SK-N-SH (cell line): ENCODE measurements around the gene SLCO4A1. TPM values are rescaled to one million over a fixed set of nuclear protein-coding genes. Genes with fewer than 3 reads are reported as not detected.

Experiments
- CTCF ChIA-PET: fragments of 300-600, 350-600 bp; formaldehyde crosslinking; extraction: SDS; loops from one replicate; lab custom pipeline; 2021; lab: Yijun Ruan, JAX
- POLR2A ChIA-PET: fragments of 350-600 bp; sonication (Branson Sonifier 250); formaldehyde crosslinking; extraction: SDS; loops from one replicate; lab custom pipeline; 2020; ENCODE audit warnings: antibody characterized with exemption, inconsistent platforms; lab: Yijun Ruan, JAX
- DNase-seq: peaks from one replicate; pipeline ENCODE4 v3.0.0; 2012
- H2AFZ ChIP-seq: fragments of 200-600 bp; sonication (generic); 2 replicates; pipeline ENCODE4 v1.8.1; 2016; ENCODE audit warnings: antibody characterized with exemption, mild to moderate bottlenecking, low read depth
- H3F3A ChIP-seq: fragments of 200-600 bp; sonication (generic); replicated peaks from 2 replicates; pipeline ENCODE3; 2016; ENCODE audit warnings: antibody characterized with exemption, mild to moderate bottlenecking; ENCODE audit not compliant: insufficient read depth
- H3K27ac ChIP-seq, 2 experiments: fragments of 200-500 bp in 1 of 2; fragments of 200-600 bp in 1 of 2; sonication (Bioruptor generic) in 1 of 2; sonication (generic), shearing (Covaris generic) in 1 of 2; 2 replicates each; pipeline versions ENCODE4 v1.5.1 to v1.6.1; 2014 to 2016; ENCODE audit warnings: low read depth in 2 of 2, inconsistent platforms in 1 of 2, low read length in 1 of 2, mild to moderate bottlenecking in 1 of 2, mixed read lengths in 1 of 2
- H3K27me3 ChIP-seq: fragments of 200-600 bp; sonication (generic), shearing (Covaris generic); 2 replicates; pipeline ENCODE4 v1.6.1; 2016; ENCODE audit warnings: mixed run types; ENCODE audit not compliant: insufficient read depth
- H3K36me3 ChIP-seq, 2 experiments: fragments of 200-500 bp in 1 of 2; fragments of 200-600 bp in 1 of 2; sonication (Bioruptor generic) in 1 of 2; sonication (generic) in 1 of 2; replicated peaks in 1 of 2; 2 replicates each; pipeline versions ENCODE3 to v1.5.1; 2014 to 2016; ENCODE audit warnings: low read length in 1 of 2, mild to moderate bottlenecking in 1 of 2; ENCODE audit not compliant: insufficient read depth in 2 of 2, control insufficient read depth in 1 of 2
- H3K4me1 ChIP-seq, 2 experiments: fragments of 200-500 bp in 1 of 2; fragments of 200-600 bp in 1 of 2; sonication (Bioruptor generic) in 1 of 2; sonication (generic), shearing (Covaris generic) in 1 of 2; 2 replicates each; pipeline versions ENCODE4 v1.5.1 to v1.6.1; 2014 to 2016; ENCODE audit warnings: low read depth in 1 of 2, low read length in 1 of 2, mixed run types in 1 of 2; ENCODE audit not compliant: insufficient read depth in 2 of 2, control insufficient read depth in 1 of 2
- H3K4me2 ChIP-seq: fragments of 200-600 bp; sonication (generic), shearing (Covaris generic); 2 replicates; pipeline ENCODE4 v1.6.1; 2017; ENCODE audit warnings: mixed run types
- H3K4me3 ChIP-seq, 2 experiments: fragments of 200-500 bp in 1 of 2; fragments of 200-600 bp in 1 of 2; sonication (Bioruptor generic) in 1 of 2; sonication (generic), shearing (Covaris generic) in 1 of 2; 2 replicates each; pipeline versions ENCODE4 v1.5.1 to v1.8.1; 2014 to 2016; ENCODE audit warnings: low read depth in 2 of 2, inconsistent platforms in 1 of 2, low read length in 1 of 2, mild to moderate bottlenecking in 1 of 2, mixed read lengths in 1 of 2, moderate library complexity in 1 of 2
- H3K79me2 ChIP-seq: fragments of 200-600 bp; sonication (generic); 2 replicates; pipeline ENCODE4 v1.8.1; 2017; ENCODE audit warnings: mild to moderate bottlenecking; ENCODE audit not compliant: insufficient read depth
- H3K9ac ChIP-seq: fragments of 200-600 bp; sonication (generic); 2 replicates; pipeline ENCODE4 v1.6.1; 2017; ENCODE audit warnings: mixed run types
- H3K9me2 ChIP-seq: fragments of 200-600 bp; sonication (generic); 2 replicates; pipeline ENCODE4 v1.6.1; 2017; ENCODE audit warnings: mixed run types
- H3K9me3 ChIP-seq: fragments of 200-600 bp; sonication (generic); 2 replicates; pipeline ENCODE4 v1.6.1; 2017; ENCODE audit warnings: mixed run types, mild to moderate bottlenecking, moderate library complexity
- H4K20me1 ChIP-seq: fragments of 200-600 bp; sonication (generic); 2 replicates; pipeline ENCODE4 v1.6.1; 2017; ENCODE audit warnings: mild to moderate bottlenecking, mixed run types; ENCODE audit not compliant: insufficient read depth
- EP300 ChIP-seq, 2 experiments: IDR thresholded peaks; 2 replicates each; pipeline versions ENCODE4 v1.4.0 to v1.6.1; 2012; ENCODE audit warnings: borderline replicate concordance in 1 of 2, low read depth in 1 of 2, low read length in 1 of 2
- EZH2phosphoT487 ChIP-seq: fragments of 200-600 bp; sonication (generic); IDR thresholded peaks from 2 replicates; pipeline ENCODE4 v1.6.1; 2017; ENCODE audit warnings: low read depth, mixed run types, mild to moderate bottlenecking, antibody characterized with exemption, moderate library complexity, borderline replicate concordance
- FOSL2 ChIP-seq: IDR thresholded peaks from 2 replicates; pipeline ENCODE4 v1.4.0; 2012; ENCODE audit warnings: low read depth, mild to moderate bottlenecking, moderate library complexity, borderline replicate concordance
- FOXJ3 ChIP-seq: sonication (generic); formaldehyde crosslinking; IDR thresholded peaks from 2 replicates; pipeline ENCODE4 v1.5.1; 2020; ENCODE audit warnings: mild to moderate bottlenecking, missing genetic modification reagents
- FOXM1 ChIP-seq: IDR thresholded peaks from 2 replicates; pipeline ENCODE4 v1.4.0; 2012; ENCODE audit warnings: low read depth, mild to moderate bottlenecking
- GABPA ChIP-seq: IDR thresholded peaks from 2 replicates; pipeline ENCODE4 v1.4.0; 2012; ENCODE audit warnings: low read depth, mild to moderate bottlenecking
- MEF2A ChIP-seq: IDR thresholded peaks from 2 replicates; pipeline ENCODE4 v1.4.0; 2012; ENCODE audit warnings: low read depth, borderline replicate concordance
- MXI1 ChIP-seq: IDR thresholded peaks from 2 replicates; pipeline ENCODE4 v1.6.1; 2012; ENCODE audit warnings: mild to moderate bottlenecking, low read depth, low read length, improper control_type of control experiment
- NRF1 ChIP-seq: IDR thresholded peaks from 2 replicates; pipeline ENCODE4 v1.6.1; 2012; ENCODE audit warnings: low read depth, mild to moderate bottlenecking, low read length
- PBX3 ChIP-seq: IDR thresholded peaks from 2 replicates; pipeline ENCODE4; 2012
- POLR2AphosphoS5 ChIP-seq: IDR thresholded peaks from 2 replicates; pipeline ENCODE4 v1.6.1; 2012; ENCODE audit warnings: low read depth, low read length
- RCOR1 ChIP-seq: fragments of 150-350 bp; IDR thresholded peaks from 2 replicates; pipeline ENCODE4 v1.6.1; 2017; ENCODE audit warnings: antibody characterized with exemption, low read length
- RFX5 ChIP-seq: IDR thresholded peaks from 2 replicates; pipeline ENCODE4 v1.6.1; 2012; ENCODE audit warnings: mild to moderate bottlenecking, improper control_type of control experiment, low read length
- TCF12 ChIP-seq: IDR thresholded peaks from 2 replicates; pipeline ENCODE4 v1.4.0; 2012
- TEAD4 ChIP-seq: IDR thresholded peaks from 2 replicates; pipeline ENCODE4 v1.4.0; 2012; ENCODE audit warnings: mild to moderate bottlenecking, borderline replicate concordance; ENCODE audit not compliant: insufficient read depth
- USF1 ChIP-seq: IDR thresholded peaks from 2 replicates; pipeline ENCODE4 v1.4.0; 2012; ENCODE audit warnings: low read depth, borderline replicate concordance
- WGBS: methylation state at CpG from one replicate; pipeline ENCODE4 v1.1.6; 2017; ENCODE audit warnings: low lambda C conversion rate; 5-methylcytosine and 5-hydroxymethylcytosine counted together
- polyA plus RNA-seq, 3 experiments: library from polyadenylated mRNA; depleted of rRNA; stranded (reverse); fragments of >200 nt; gene quantifications; 2 replicates each; pipeline ENCODE4 v1.2.3, GENCODE V29; 2012

The SLCO4A1 gene
- polyA plus RNA-seq, 1 of the 3 experiments (the other 2 are of a cell fraction) = 0.33 TPM

- Histone ChIP-seq H3K9ac (no peak overlapping the region), H3K79me2 (no peaks in the 10 kb centered on the region), H3K4me3 (no peak overlapping the region), H2AFZ (no peak overlapping the region), H3K36me3 (no peaks in the 10 kb centered on the region), H3K4me2 (no peak overlapping the region), H3K27me3 (no peaks in the 10 kb centered on the region), H3F3A (no peaks in the 10 kb centered on the region), H4K20me1 (no peaks in the 10 kb centered on the region), H3K9me2 (no peaks in the 10 kb centered on the region), H3K9me3 (no peaks in the 10 kb centered on the region), H3K4me1 (peaks cover 2 to 8% of the 10 kb centered on the region in 2 experiments; a peak in 3 of 4 replicates), H3K27ac (no peak overlapping the region)
- no CpG with 5 or more reads among the region's 14 CpGs for WGBS
- no peak for TF ChIP-seq NRF1
- no peak for TF ChIP-seq RCOR1
- no peak for TF ChIP-seq TCF12
- TF ChIP-seq USF1 = no peak
- TF ChIP-seq GABPA = no peak
- TF ChIP-seq MEF2A = no peak
- TF ChIP-seq EP300 (IDR thresholded peaks at IDR 0.05; ENCODE audit: borderline replicate concordance in 1 of 2, low read depth in 1 of 2, low read length in 1 of 2) = no peak
- TF ChIP-seq FOXJ3 (CRISPR knock-in tag) = no peak
- TF ChIP-seq FOXM1 = no peak
- TF ChIP-seq PBX3 = no peak
- no peak for TF ChIP-seq FOSL2
- no peak for TF ChIP-seq EZH2phosphoT487
- TF ChIP-seq TEAD4 = no peak
- TF ChIP-seq POLR2AphosphoS5 = no peak
- no peak for TF ChIP-seq RFX5
- ChIA-PET CTCF (interaction anchor here (0.7 to 1.6 kb wide), 5 partner anchors 9 to 221 kb away, joined by 3 to 7 read pairs (median 3); no protein-coding TSS in a partner anchor), POLR2A (no interaction called here)
- DNase-seq = no peak
These were observed 55.9 kb downstream of the SLCO4A1 start for GRCh38 chr20:62698231-62698630.

GRCh38 chr20:62699296-62699695 is 57.0 kb downstream of the SLCO4A1 start:
- Histone ChIP-seq H3K9me3 (no peaks in the 10 kb centered on the region), H3K4me2 (no peak overlapping the region), H3K79me2 (no peaks in the 10 kb centered on the region), H3K27ac (no peak overlapping the region), H3K27me3 (no peaks in the 10 kb centered on the region), H3K9me2 (no peaks in the 10 kb centered on the region), H2AFZ (no peak overlapping the region), H4K20me1 (no peaks in the 10 kb centered on the region), H3F3A (peaks cover 8% of the 10 kb centered on the region), H3K4me1 (peaks cover 11 to 17% of the 10 kb centered on the region in 2 experiments; a peak in 3 of 4 replicates), H3K4me3 (no peak overlapping the region), H3K9ac (no peak overlapping the region), H3K36me3 (no peaks in the 10 kb centered on the region)
- DNase-seq = no peak
- WGBS = 95% methylated on average over 7 of the region's 19 CpGs
- ChIA-PET POLR2A (no interaction called here), CTCF (interaction anchor here (1.2 to 1.7 kb wide), 2 partner anchors 9 to 92 kb away, joined by 4 to 5 read pairs; no protein-coding TSS in a partner anchor)
- no peak for TF ChIP-seq USF1
- TF ChIP-seq MXI1 = no peak
